ENCODE measurements around the gene ASB15. TPM values are rescaled to one million over a fixed set of nuclear protein-coding genes. Genes with fewer than 3 reads are reported as not detected.
"Not testable (repeated sequence)": the region's sequence is repeated elsewhere in the genome, so short reads cannot be mapped to it uniquely, and the experiment has no call there.

Gene ASB15
- total RNA-seq, 1 donor from 2014 or later = not detected

GRCh38 chr7:123599766-123600165 lies 1.9 kb upstream of the ASB15 start:
- no peak for DNase-seq

GRCh38 chr7:123600876-123601275 lies 745 bp upstream of the ASB15 start:
- DNase-seq = no peak

GRCh38 chr7:123602648-123603047 lies 1.0 kb downstream of the ASB15 start:
- no peak for DNase-seq

- DNase-seq = no peak
Observed at GRCh38 chr7:123604739-123605138, 3.1 kb downstream of the ASB15 start.

DNA sequence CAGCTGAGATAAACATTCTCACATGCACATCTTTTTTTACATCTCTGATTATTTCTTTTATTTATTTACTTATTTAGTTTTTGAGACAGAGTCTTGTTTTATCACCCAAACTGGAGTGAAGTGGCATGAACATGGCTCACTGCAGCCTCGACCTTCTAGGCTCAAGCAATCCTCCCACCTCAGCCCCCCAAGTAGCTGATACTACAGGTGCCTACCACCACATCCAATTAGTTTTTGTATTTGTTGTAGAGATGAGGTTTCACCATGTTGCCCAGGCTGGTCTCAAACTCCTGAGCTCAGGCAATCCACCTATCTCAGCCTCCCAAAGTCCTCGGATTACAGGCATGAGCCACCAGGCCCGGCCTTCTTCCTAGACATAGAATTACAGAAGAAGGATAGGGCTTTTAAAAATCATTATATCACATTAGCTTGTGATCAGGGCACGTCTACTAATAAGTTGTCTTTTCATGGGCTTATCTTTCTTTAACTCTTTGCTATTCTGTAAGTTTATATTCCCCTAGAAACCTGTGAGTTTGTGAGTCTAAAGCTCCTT lies 5.9 kb downstream of the ASB15 start:
- no peak for DNase-seq

- no peak for DNase-seq
Observed at GRCh38 chr7:123608991-123609882, 7.6 kb downstream of the ASB15 start.

GRCh38 chr7:123609883-123610239 lies 8.2 kb downstream of the ASB15 start:
- DNase-seq = no peak

DNA sequence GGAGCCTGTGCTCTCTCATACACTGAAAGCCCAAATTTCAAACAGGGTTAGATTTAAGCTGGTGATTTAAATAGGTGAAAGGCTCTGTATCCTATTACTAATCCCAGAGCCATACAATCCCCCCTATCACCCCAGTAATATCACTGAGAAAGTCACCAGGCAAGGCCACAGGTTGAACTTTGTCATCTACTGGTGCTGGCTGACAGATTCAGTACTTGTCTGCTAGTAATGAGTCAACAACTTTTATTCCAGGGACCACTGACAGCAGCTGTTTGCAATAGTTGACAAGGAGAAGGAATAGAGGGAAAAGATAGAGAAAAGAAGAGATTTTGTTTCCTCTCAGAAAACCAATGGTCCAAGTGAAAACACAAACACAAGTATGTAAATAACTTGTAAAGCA lies 10.4 kb downstream of the ASB15 start:
- no peak for DNase-seq

DNA sequence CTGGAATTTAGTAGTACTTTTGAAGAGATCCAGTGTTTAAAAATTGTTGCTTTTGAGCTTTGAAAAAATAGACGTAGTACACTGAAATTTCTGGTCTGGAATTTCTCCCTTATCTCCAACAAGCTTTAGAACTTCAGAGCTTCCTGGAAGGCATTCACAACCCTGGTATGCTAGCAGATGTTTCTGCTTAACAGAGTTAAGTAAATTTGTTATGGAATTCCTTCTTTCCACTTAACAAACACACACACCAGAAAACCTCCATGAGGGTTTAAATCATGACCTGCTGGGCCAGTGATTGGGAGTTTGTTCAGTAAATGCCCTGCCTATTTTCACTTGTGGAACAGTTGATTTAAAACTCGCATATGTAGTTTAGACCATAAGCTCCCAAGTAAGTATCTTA lies 13.7 kb downstream of the ASB15 start:
- DNase-seq = no peak

DNA sequence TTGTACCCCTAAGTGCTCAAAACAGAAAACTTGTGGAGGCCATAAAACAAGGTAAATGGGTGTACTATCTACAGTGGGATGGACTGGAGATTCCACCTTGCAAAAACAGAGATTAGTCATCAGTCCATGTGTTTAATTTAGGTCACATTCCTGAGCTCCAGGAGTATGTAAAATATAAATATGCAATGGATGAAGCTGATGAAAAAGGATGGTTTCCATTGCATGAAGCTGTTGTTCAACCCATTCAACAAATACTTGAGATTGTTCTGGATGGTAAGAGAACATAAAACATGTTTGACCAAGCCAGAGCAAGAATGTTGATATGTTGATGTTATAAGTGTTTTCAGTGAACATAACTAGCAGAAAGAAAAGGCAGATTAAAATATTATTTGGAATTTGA lies 14.6 kb downstream of the ASB15 start:
- no peak for DNase-seq

DNA sequence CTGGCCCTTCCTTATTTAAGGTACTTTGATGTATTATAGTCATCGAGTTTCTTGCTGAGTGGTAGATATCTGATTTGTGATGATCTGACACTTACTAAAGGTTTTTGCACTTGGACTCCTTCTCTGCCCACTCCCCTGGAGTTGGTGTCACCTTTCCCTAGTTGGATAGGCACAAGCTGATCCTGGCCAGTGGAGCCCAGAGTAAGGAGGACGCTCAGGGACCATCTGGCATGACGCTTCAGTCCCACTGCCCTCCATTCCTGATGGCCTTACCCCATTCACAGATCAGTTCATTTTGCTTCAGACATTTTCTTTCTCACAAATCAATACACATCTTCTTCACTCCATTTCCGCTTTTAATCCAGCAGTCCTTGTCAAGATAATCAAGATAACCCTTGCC lies 20.1 kb downstream of the ASB15 start:
- no peak for DNase-seq

DNA sequence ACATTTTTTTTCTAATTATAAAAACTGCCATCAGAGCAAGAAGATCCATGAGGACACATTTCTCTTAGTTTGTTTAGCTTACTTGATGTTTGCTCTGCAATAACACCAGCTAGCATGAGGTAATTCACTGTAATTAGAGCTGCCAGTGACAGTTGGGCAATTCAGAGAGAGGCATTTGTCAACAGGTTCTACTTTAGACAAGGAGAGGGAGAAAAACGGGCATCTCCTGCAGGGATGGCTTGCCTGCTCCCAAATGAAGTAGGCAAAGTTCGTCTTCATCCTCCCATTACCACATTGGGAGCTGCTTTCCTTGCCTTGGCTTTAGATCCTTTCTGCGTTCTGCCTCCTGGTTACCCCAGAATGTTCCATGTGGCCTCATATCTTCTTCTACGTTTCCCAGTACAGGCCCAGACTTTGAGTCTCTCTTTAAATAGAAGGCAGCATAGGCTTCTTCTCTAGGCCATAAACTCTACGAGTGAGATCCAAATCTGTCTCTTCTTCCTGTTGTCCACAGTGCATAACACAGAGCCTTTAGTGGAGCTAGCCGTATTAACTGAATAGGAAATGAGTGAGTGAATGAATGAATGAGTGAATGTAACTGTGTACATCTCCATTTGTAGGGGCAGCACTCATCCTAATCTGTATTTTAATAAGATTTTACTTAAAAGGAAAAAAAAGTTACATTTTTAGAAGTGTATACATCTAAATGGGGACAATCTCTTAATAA lies 21.2 kb downstream of the ASB15 start:
- DNase-seq = no peak

- DNase-seq = no peak
Observed at GRCh38 chr7:123624527-123625183, 23.0 kb downstream of the ASB15 start.

DNA sequence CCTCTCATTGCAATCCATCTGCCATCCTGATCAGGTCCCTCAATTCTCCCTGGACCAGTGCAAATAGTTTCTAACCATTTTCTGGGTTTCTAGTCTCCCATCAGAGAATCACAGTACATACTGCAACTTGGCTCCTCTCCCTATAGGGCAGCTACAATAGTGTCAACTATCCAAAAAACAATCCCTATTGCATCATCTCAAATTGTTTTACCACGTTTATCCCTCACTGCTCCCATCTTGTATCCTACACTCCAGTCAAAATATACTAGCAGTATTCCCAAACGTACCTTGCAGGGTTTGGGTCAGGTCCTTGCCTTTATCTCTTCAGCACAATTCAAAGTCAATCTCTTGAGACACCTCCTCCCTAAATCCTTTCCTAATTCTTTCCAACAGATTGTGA lies 23.6 kb downstream of the ASB15 start:
- DNase-seq = no peak

GRCh38 chr7:123627851-123628250 lies 26.2 kb downstream of the ASB15 start:
- no peak for DNase-seq

GRCh38 chr7:123628829-123629228 lies 27.2 kb downstream of the ASB15 start:
- no peak for DNase-seq

GRCh38 chr7:123629281-123629680 lies 27.7 kb downstream of the ASB15 start:
- DNase-seq = no peak

- DNase-seq = no peak
Observed at GRCh38 chr7:123632808-123633207, 31.2 kb downstream of the ASB15 start.

DNA sequence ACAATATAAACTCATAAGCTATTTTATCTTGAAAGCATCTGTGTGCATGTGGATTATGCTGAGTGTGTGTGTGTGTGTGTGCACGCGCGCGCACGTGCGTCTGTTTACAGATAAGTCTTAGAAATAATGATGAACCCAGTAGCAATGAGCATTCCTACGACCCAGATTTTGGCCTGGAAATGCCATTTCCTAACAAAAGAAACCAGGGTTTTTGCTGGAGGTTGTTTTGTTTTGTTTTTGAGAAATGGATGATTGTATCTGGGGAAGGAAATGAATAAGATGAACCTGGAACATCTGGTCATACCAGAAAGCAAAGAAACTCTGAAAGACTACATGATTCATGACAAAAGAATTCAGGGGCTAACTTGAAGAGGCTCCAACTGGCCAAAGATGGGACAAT lies 31.9 kb downstream of the ASB15 start:
- DNase-seq = no peak

- not testable (repeated sequence) for DNase-seq
Observed at GRCh38 chr7:123634011-123634573, 32.5 kb downstream of the ASB15 start.

GRCh38 chr7:123635551-123636359 lies 34.1 kb downstream of the ASB15 start:
- no peak for DNase-seq

DNA sequence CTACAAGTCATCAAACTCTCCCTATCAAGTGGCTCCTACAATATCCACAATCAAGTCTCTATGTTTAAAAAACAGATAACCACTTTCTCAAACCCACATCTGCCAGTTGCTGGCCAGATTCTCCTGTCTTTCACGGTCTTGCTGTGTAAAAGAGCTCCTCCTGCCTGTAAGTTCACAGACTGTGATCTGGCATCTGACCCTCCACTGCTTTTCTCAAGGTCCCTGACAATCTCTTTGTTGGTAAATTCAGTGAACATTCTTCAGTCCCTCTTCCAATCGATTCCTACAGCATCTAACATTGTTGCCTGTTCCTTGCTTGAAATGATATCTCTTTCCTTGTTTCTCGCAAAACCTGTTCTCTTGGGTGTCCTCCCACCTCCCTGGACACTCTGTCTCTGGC lies 35.6 kb downstream of the ASB15 start:
- DNase-seq = no peak
